Cardiac ventricle fibroblast (primary cell): ENCODE measurements around the gene LMO1. TPM values are rescaled to one million over a fixed set of nuclear protein-coding genes. Genes with fewer than 3 reads are reported as not detected.

Experiments
- total RNA-seq: library from RNA; depleted of rRNA; stranded (reverse); fragments of >200 nt; gene quantifications from 2 replicates; pipeline ENCODE4 v1.2.3, GENCODE V29; 2015

LMO1 gene
- total RNA-seq, result not detected in 2 replicates

GRCh38 chr11:8263769-8264410 lies at the start of gene LMO1:
Gene LMO1, minus strand, starts transcription at chr11:8263878. Its CDS starts 516 bp downstream, at chr11:8263362.

Other genes with a start within 250 kb of the LMO1 start
- gene TUB, start 182.7 kb downstream of the LMO1 start, total RNA-seq, result 7.6 and 10.9 TPM in 2 replicates
- not detected in 2 replicates for gene RIC3, start 94.9 kb downstream of the LMO1 start, total RNA-seq